A549 (cell line): ENCODE results near the gene TANGO2. TPM values are rescaled to one million over a fixed set of nuclear protein-coding genes. Genes with fewer than 3 reads are reported as not detected.

Source experiments
- ATAC-seq, 2 experiments: fragments of 200-7000 bp in 1 of 2; fragments of >200 bp in 1 of 2; cut with Nextera tagmentation in 1 of 2; cut with Tn5 transposase in 1 of 2; 3 replicates each; pipeline versions ENCODE4 v1.8.0 to v1.9.1; 2018 to 2020; ENCODE audit warnings: mild to moderate bottlenecking in 1 of 2, moderate library complexity in 1 of 2
- CTCF ChIA-PET: fragments of 300-600 bp; sonication (Branson Sonifier 250); formaldehyde crosslinking; extraction: SDS; loops from one replicate; lab custom pipeline; 2021; ENCODE audit warnings: antibody characterized with exemption, inconsistent platforms; lab: Yijun Ruan, JAX
- POLR2A ChIA-PET: fragments of 350-600 bp; formaldehyde crosslinking; extraction: SDS; loops from one replicate; lab custom pipeline; 2021; ENCODE audit warnings: antibody characterized with exemption, inconsistent platforms; lab: Yijun Ruan, JAX
- DNase-seq, 2 experiments: peaks; one replicate each; pipeline versions ENCODE4 v3.0.0 to v3.0.0-alpha.2; 2011 to 2016; ENCODE audit warnings: low read depth in 1 of 2, low spot score in 1 of 2
- FAIRE-seq: peaks from 2 replicates; lab custom pipeline; 2011; peaks lifted over from hg19 to GRCh38; lab: Jason Lieb, UNC
- H3K27ac ChIP-seq, 2 experiments: fragments of >200 bp; sonication (Bioruptor Twin); formaldehyde crosslinking; 3 replicates each; pipeline ENCODE4 v1.5.1; 2016 to 2017
- H3K4me1 ChIP-seq: fragments of >200 bp; sonication (Bioruptor Twin); formaldehyde crosslinking; 3 replicates; pipeline ENCODE4 v1.6.1; 2016
- H3K4me2 ChIP-seq: fragments of >200 bp; sonication (Bioruptor Twin); formaldehyde crosslinking; 3 replicates; pipeline ENCODE4 v1.6.1; 2016
- H3K4me3 ChIP-seq: fragments of >200 bp; sonication (Bioruptor Twin); formaldehyde crosslinking; 3 replicates; pipeline ENCODE4 v1.5.1; 2016
- H3K9me3 ChIP-seq: fragments of >200 bp; sonication (Bioruptor Twin); formaldehyde crosslinking; 3 replicates; pipeline ENCODE4 v1.6.1; 2016
- ATOH8 ChIP-seq: fragments of 250-450 bp; sonication (Bioruptor Pico); IDR thresholded peaks from 2 replicates; pipeline ENCODE4 v1.5.0; 2020; ENCODE audit warnings: low read depth, mild to moderate bottlenecking, moderate library complexity
- CBX8 ChIP-seq: fragments of 200-600 bp; sonication (generic); IDR thresholded peaks from 2 replicates; pipeline ENCODE4 v1.6.1; 2016
- CHD2 ChIP-seq: fragments of 150-350 bp; IDR thresholded peaks from 2 replicates; pipeline ENCODE4 v1.6.1; 2014; ENCODE audit warnings: low read length; ENCODE audit not compliant: partially characterized antibody
- CHD4 ChIP-seq: fragments of 200-600 bp; sonication (generic); IDR thresholded peaks from 2 replicates; pipeline ENCODE4 v1.6.1; 2016; ENCODE audit warnings: antibody characterized with exemption, mild to moderate bottlenecking, borderline replicate concordance
- E2F6 ChIP-seq: IDR thresholded peaks from 2 replicates; pipeline ENCODE4 v1.6.1; 2012; ENCODE audit warnings: low read depth, borderline replicate concordance
- EHF ChIP-seq: fragments of 250-450 bp; sonication (Bioruptor Pico); IDR thresholded peaks from 2 replicates; pipeline ENCODE4 v1.5.0; 2020; ENCODE audit warnings: mild to moderate bottlenecking
- EP300 ChIP-seq, 2 experiments: fragments of >200 bp; sonication (Bioruptor Twin); formaldehyde crosslinking; IDR thresholded peaks; 2 replicates in 1 of 2; 3 replicates in 1 of 2; pipeline ENCODE4 v1.6.1; 2016 to 2017
- GATA3 ChIP-seq: IDR thresholded peaks from 2 replicates; pipeline ENCODE4 v1.6.1; 2012; ENCODE audit warnings: borderline replicate concordance
- HES2 ChIP-seq: fragments of >200 bp; sonication (Bioruptor Twin); formaldehyde crosslinking; IDR thresholded peaks from 2 replicates; pipeline ENCODE4 v1.6.1; 2016
- HEYL ChIP-seq: fragments of 250-450 bp; sonication (Bioruptor Pico); IDR thresholded peaks from 2 replicates; pipeline ENCODE4 v1.8.0; 2021; ENCODE audit warnings: mild to moderate bottlenecking, moderate library complexity
- HMGXB4 ChIP-seq: fragments of 250-450 bp; sonication (Bioruptor Pico); IDR thresholded peaks from 2 replicates; pipeline ENCODE4 v1.5.0; 2021; ENCODE audit warnings: mild to moderate bottlenecking, moderate library complexity, borderline replicate concordance
- HOXB5 ChIP-seq: fragments of 250-450 bp; sonication (Bioruptor Pico); IDR thresholded peaks from 2 replicates; pipeline ENCODE4 v1.5.0; 2020; ENCODE audit warnings: mild to moderate bottlenecking, moderate library complexity
- JUNB ChIP-seq: fragments of >200 bp; sonication (Bioruptor Twin); formaldehyde crosslinking; IDR thresholded peaks from 2 replicates; pipeline ENCODE4 v1.6.1; 2016
- KDM1A ChIP-seq: fragments of 200-600 bp; sonication (generic); IDR thresholded peaks from 2 replicates; pipeline ENCODE4 v1.6.1; 2016; ENCODE audit warnings: low read depth, mild to moderate bottlenecking
- MAX ChIP-seq: IDR thresholded peaks from 2 replicates; pipeline ENCODE4 v1.6.1; 2012
- NFE2L2 ChIP-seq: fragments of 150-350 bp; conservative IDR thresholded peaks from 2 replicates; pipeline ENCODE4 v1.6.1; 2014; ENCODE audit warnings: low read length
- POLR2A ChIP-seq: IDR thresholded peaks from 2 replicates; pipeline ENCODE4 v1.6.1; 2012; ENCODE audit warnings: mild to moderate bottlenecking, low read length
- RCOR1 ChIP-seq: fragments of 150-350 bp; IDR thresholded peaks from 2 replicates; pipeline ENCODE4 v1.6.1; 2014; ENCODE audit warnings: antibody characterized with exemption, low read length, low read depth
- RFX5 ChIP-seq: fragments of 450-650 bp; IDR thresholded peaks from 2 replicates; pipeline ENCODE4 v1.7.1; 2014; ENCODE audit warnings: antibody characterized with exemption, mild to moderate bottlenecking, moderate library complexity
- RNF2 ChIP-seq: fragments of 200-600 bp; sonication (generic); IDR thresholded peaks from 2 replicates; pipeline ENCODE4 v1.6.1; 2016; ENCODE audit warnings: low read depth, mild to moderate bottlenecking, antibody characterized with exemption, moderate library complexity, borderline replicate concordance
- TFCP2L1 ChIP-seq: fragments of 250-450 bp; sonication (Bioruptor Pico); IDR thresholded peaks from 2 replicates; pipeline ENCODE4 v1.5.0; 2021; ENCODE audit warnings: mild to moderate bottlenecking
- USF2 ChIP-seq: fragments of 450-650 bp; IDR thresholded peaks from 2 replicates; pipeline ENCODE4 v1.6.1; 2014; ENCODE audit warnings: antibody characterized with exemption
- ZC3H11A ChIP-seq: fragments of 450-650 bp; IDR thresholded peaks from 2 replicates; pipeline ENCODE4 v1.6.1; 2014; ENCODE audit warnings: antibody characterized with exemption, mild to moderate bottlenecking
- ZFP36 ChIP-seq: fragments of 450-650 bp; IDR thresholded peaks from 2 replicates; pipeline ENCODE4 v1.6.1; 2014; ENCODE audit warnings: borderline replicate concordance; ENCODE audit not compliant: partially characterized antibody
- WGBS: methylation state at CpG from one replicate; pipeline ENCODE4 v1.1.6; 2017; ENCODE audit errors: missing lambda C conversion rate; 5-methylcytosine and 5-hydroxymethylcytosine counted together
- polyA plus RNA-seq, 4 experiments: library from polyadenylated mRNA; depleted of rRNA in 3 of 4; stranded (reverse); fragments of >200 nt; fragmentation: RNase III in 1 of 4; extraction: RNeasy Plus Mini Kit Qiagen cat#74134 plus additional on column Dnase treatment in 1 of 4; gene quantifications; 2 replicates in 3 of 4; 3 replicates in 1 of 4; pipeline ENCODE4 v1.2.3, GENCODE V29; 2011 to 2017
- TF ChIP-seq, protein P1 (sequence below): fragments of >200 bp; sonication (Bioruptor Twin); formaldehyde crosslinking; IDR thresholded peaks from 3 replicates; pipeline ENCODE4 v1.6.1; 2016

TANGO2 gene
- polyA plus RNA-seq, 2 of the 4 experiments (the other 2 are of a cell fraction): 13.2 to 13.8 TPM

- peaks cover 11% of the 10 kb centered on the region for H3K9me3 ChIP-seq
- TF ChIP-seq TFCP2L1 (CRISPR knock-in tag) (no peak), ATOH8 (CRISPR knock-in tag) (no peak), POLR2A (no peak), CHD4 (no peak), CBX8 (no peak), HOXB5 (CRISPR knock-in tag) (no peak), HES2 (no peak)
- no peaks in the 10 kb centered on the region for H3K4me1 ChIP-seq
- FAIRE-seq (no peak), DNase-seq (no peak), ATAC-seq (no peak)
- no peak overlapping the region for H3K4me2 ChIP-seq
- ChIA-PET CTCF (interaction anchor here (1.9 kb wide), 1 partner anchor 11 kb away, joined by 8 read pairs; no protein-coding TSS in a partner anchor), POLR2A (no interaction called here)
- H3K27ac ChIP-seq: no peak overlapping the region
- H3K4me3 ChIP-seq: no peak overlapping the region
- WGBS: 74% methylated on average over 9 of the region's 9 CpGs
Observed at GRCh38 chr22:20002128-20002527, 18.8 kb upstream of the TANGO2 start.

DNA sequence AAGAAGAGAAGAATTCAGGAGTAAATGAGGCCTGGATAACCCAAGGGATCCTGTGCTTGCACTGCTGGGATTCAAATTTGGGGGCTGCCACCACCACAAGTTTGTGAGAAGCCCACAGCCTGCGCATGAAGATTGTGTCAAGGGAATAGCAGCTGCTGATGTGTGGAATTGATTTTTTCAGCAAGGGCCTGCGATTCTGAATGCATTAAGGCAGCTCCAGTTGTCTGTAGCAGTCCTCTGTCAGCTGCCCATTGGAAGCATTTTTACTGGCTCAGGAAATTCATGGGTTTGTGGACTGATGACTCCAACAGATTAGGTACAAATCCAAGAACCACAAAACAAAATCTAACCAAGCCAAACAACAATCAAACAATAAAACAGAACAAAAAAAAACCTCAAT lies 18.3 kb upstream of the TANGO2 start:
- Histone ChIP-seq H3K27ac (no peak overlapping the region), H3K4me1 (no peaks in the 10 kb centered on the region), H3K4me2 (no peak overlapping the region), H3K9me3 (peaks cover 11% of the 10 kb centered on the region), H3K4me3 (no peak overlapping the region)
- POLR2A ChIA-PET: no interaction called here
- WGBS: 76% methylated on average over 2 of the region's 2 CpGs
- DNase-seq: no peak
- FAIRE-seq: no peak
- CTCF ChIA-PET: interaction anchor here (1.7 to 1.9 kb wide), 2 partner anchors 11 to 33 kb away, joined by 3 to 8 read pairs; no protein-coding TSS in a partner anchor
- no peak for TF ChIP-seq ZC3H11A
- TF ChIP-seq EP300 (IDR thresholded peaks at IDR 0.05): no peak
- no peak for TF ChIP-seq RFX5
- TF ChIP-seq NFE2L2: no peak
- no peak for TF ChIP-seq CHD2
- TF ChIP-seq USF2: no peak
- TF ChIP-seq RNF2: no peak
- no peak for TF ChIP-seq RCOR1
- no peak for TF ChIP-seq MAX
- no peak for TF ChIP-seq EHF (CRISPR knock-in tag)
- TF ChIP-seq HES2: no peak
- TF ChIP-seq TFCP2L1 (CRISPR knock-in tag): no peak
- TF ChIP-seq CBX8: no peak
- TF ChIP-seq, protein P1, sequence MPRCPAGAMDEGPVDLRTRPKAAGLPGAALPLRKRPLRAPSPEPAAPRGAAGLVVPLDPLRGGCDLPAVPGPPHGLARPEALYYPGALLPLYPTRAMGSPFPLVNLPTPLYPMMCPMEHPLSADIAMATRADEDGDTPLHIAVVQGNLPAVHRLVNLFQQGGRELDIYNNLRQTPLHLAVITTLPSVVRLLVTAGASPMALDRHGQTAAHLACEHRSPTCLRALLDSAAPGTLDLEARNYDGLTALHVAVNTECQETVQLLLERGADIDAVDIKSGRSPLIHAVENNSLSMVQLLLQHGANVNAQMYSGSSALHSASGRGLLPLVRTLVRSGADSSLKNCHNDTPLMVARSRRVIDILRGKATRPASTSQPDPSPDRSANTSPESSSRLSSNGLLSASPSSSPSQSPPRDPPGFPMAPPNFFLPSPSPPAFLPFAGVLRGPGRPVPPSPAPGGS: no peak
- no peak for ATAC-seq

DNA sequence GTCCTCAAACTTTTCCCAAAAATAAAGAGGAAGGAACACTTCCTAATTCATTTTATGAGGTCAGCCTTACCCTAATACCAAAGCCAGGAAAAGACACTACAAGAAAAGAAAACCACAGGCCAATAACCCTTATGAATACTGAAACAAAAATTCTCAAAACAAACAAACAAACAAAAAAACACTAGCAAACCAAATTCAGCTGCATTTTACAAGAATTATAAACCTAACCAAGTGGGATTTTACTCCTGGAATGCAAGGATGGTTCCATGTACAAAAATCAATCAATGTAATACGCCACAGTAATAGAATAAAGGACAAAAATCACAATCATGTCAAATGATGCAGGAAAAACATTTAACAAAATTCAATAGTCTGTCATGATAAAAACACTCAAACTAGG lies 17.6 kb upstream of the TANGO2 start:
- FAIRE-seq (no peak), ATAC-seq (no peak), DNase-seq (no peak)
- Histone ChIP-seq H3K27ac (no peak overlapping the region), H3K9me3 (peaks cover 11% of the 10 kb centered on the region), H3K4me3 (no peak overlapping the region), H3K4me1 (no peaks in the 10 kb centered on the region)
- ChIA-PET CTCF (interaction anchor here (1.7 kb wide), 1 partner anchor 33 kb away, joined by 3 read pairs; no protein-coding TSS in a partner anchor), POLR2A (no interaction called here)
- 0% methylated on average over 1 of the region's 1 CpG for WGBS
- TF ChIP-seq HEYL (CRISPR knock-in tag) (no peak), RCOR1 (no peak), NFE2L2 (no peak), JUNB (no peak), HOXB5 (CRISPR knock-in tag) (no peak), E2F6 (no peak), TFCP2L1 (CRISPR knock-in tag) (no peak), USF2 (no peak), GATA3 (no peak), KDM1A (no peak), ATOH8 (CRISPR knock-in tag) (no peak), ZFP36 (no peak), HMGXB4 (CRISPR knock-in tag) (no peak)
- TF ChIP-seq, all 56 proteins: peak for 0
- no peak overlapping the region for H3K4me2 ChIP-seq
